Small intestine (tissue), 7 donors: Measurements from ENCODE around the gene GP1BA. TPM values are rescaled to one million over a fixed set of nuclear protein-coding genes. Genes with fewer than 3 reads are reported as not detected.
"Not testable (repeated sequence)": the region's sequence is repeated elsewhere in the genome, so short reads cannot be mapped to it uniquely, and the experiment has no call there.

ENCODE experiments used
- DNase-seq, 2 donors: peaks; one replicate each; pipeline versions ENCODE4 v3.0.0 to v3.0.0-alpha.2; 2013
- FAIRE-seq: peaks from 2 replicates; lab custom pipeline; 2012; peaks lifted over from hg19 to GRCh38; lab: Jason Lieb, UNC
- H3K27ac ChIP-seq, 3 donors: one replicate each; pipeline ENCODE4 v1.5.1; 2013; ENCODE audit warnings: low read length in 2 of 3, mild to moderate bottlenecking in 2 of 3, control low read depth in 1 of 3, inconsistent platforms in 1 of 3, low read depth in 1 of 3, moderate library complexity in 1 of 3
- H3K27me3 ChIP-seq, 3 donors: one replicate each; pipeline ENCODE4 v1.6.1; 2013; ENCODE audit warnings: low read length in 3 of 3, inconsistent platforms in 1 of 3; ENCODE audit not compliant: control insufficient read depth in 3 of 3, insufficient read depth in 3 of 3
- H3K36me3 ChIP-seq, 3 donors: one replicate each; pipeline ENCODE4 v1.6.1; 2013; ENCODE audit warnings: low read length in 3 of 3, inconsistent platforms in 1 of 3, low read depth in 1 of 3, mild to moderate bottlenecking in 1 of 3, moderate library complexity in 1 of 3; ENCODE audit not compliant: control insufficient read depth in 3 of 3, insufficient read depth in 2 of 3
- H3K4me1 ChIP-seq, 3 donors: one replicate each; pipeline ENCODE4 v1.6.1; 2013; ENCODE audit warnings: low read length in 2 of 3, inconsistent platforms in 1 of 3, low read depth in 1 of 3, mild to moderate bottlenecking in 1 of 3, moderate library complexity in 1 of 3; ENCODE audit not compliant: control insufficient read depth in 3 of 3, insufficient read depth in 2 of 3
- H3K4me3 ChIP-seq, 3 donors: one replicate each; pipeline ENCODE4 v1.5.1; 2013; ENCODE audit warnings: low read length in 3 of 3, control low read depth in 1 of 3, inconsistent platforms in 1 of 3, low read depth in 1 of 3, mild to moderate bottlenecking in 1 of 3, moderate library complexity in 1 of 3
- H3K9me3 ChIP-seq, 2 donors: one replicate each; pipeline ENCODE4 v1.6.1; 2013; ENCODE audit warnings: low read depth in 1 of 2, low read length in 1 of 2; ENCODE audit not compliant: control insufficient read depth in 2 of 2, insufficient read depth in 1 of 2
- WGBS, 3 donors: extraction: QIAGEN DNeasy Blood & Tissue Kit; methylation state at CpG; one replicate each; pipeline ENCODE4 v1.1.7; 2013; 5-methylcytosine and 5-hydroxymethylcytosine counted together
- polyA plus RNA-seq, 4 donors: library from polyadenylated mRNA; stranded (reverse) in 3 of 4; unstranded in 1 of 4; fragments of 200-250 nt in 3 of 4; fragments of 120-200 nt in 1 of 4; gene quantifications; one replicate each; pipeline versions ENCODE4 v1.2.1 to v1.2.3, GENCODE V29; 2013
- donor health status: healthy with polysubstance abuse.
- donor health status: control.
- donor health status: control.
- donor health status: Bipolar disorder and iron deficiency.
- donor health status: healthy.

The GP1BA gene
- polyA plus RNA-seq, 4 donors, result 0.06 to 1.4 TPM; not detected in 2

DNA sequence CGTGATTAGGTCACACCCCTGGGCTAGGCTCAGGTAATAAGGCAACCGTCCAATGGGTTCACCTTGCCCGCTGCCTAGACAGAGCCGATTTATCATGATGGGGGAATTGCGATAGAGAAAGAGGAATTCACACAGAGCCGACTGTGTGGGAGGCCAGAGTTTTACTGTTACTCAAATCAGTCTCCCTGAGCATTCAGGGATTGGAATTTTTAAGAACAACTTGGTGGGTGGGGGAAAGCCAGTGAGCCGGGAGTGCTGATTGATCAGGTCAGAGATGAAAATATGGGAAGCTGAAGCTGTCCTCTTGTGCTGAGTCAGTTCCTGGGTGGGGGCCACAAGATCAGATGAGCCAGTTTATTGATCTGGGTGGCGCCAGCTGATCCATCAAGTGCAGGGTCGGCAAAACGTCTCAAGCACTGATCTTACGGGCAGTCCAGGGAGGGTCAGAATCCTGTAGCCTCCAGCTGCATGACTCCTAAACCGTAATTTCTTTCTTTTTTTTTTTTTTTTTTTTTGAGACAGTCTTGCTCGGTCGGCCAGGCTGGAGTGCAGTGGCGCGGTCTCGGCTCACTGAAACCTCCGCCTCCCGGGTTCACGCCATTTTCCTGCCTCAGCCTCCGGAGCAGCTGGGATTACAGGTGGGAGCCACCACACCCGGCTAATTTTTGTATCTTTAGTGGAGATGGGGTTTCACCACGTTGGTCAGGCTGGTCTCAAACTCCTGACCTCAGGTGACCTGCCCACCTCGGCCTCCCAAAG, 5.3 kb upstream of the GP1BA start:
- not testable (repeated sequence) for FAIRE-seq, H3K9me3 ChIP-seq, H3K36me3 ChIP-seq, H3K27me3 ChIP-seq, H3K4me1 ChIP-seq, H3K4me3 ChIP-seq, H3K27ac ChIP-seq, DNase-seq
- WGBS, 3 donors, result 68 to 82% (median 76%) methylated on average over 24 of the region's 24 CpGs

GRCh38 chr17:4928881-4929280, 3.2 kb upstream of the GP1BA start:
- Histone ChIP-seq H3K27me3 (no peaks in the 10 kb centered on the region), H3K9me3 (no peaks in the 10 kb centered on the region), H3K27ac (no peak overlapping the region), H3K4me1 (peaks cover 0 to under 1% (median under 1%) of the 10 kb centered on the region in 3 donors), H3K36me3 (peaks cover 0 to 12% (median 0%) of the 10 kb centered on the region in 3 donors), H3K4me3 (no peak overlapping the region)
- 97% methylated on average over 18 of the region's 18 CpGs for WGBS, 3 donors
- no peak for DNase-seq
- no peak for FAIRE-seq

GRCh38 chr17:4932756-4933155, 679 bp downstream of the GP1BA start:
- WGBS, 3 donors, result 91 to 94% (median 94%) methylated on average over 12 of the region's 12 CpGs
- H3K4me3 ChIP-seq, result no peak overlapping the region
- H3K27ac ChIP-seq, result no peak overlapping the region
- no peak for FAIRE-seq
- no peaks in the 10 kb centered on the region for H3K27me3 ChIP-seq
- DNase-seq, result no peak
- no peaks in the 10 kb centered on the region for H3K9me3 ChIP-seq
- H3K4me1 ChIP-seq, result peaks cover 0 to 7% (median 5%) of the 10 kb centered on the region in 3 donors
- H3K36me3 ChIP-seq, result peaks cover 2 to 40% (median 3%) of the 10 kb centered on the region in 3 donors

GRCh38 chr17:4933646-4934045, 1.6 kb downstream of the GP1BA start:
- H3K27ac ChIP-seq, result no peak overlapping the region
- no peak for DNase-seq

GRCh38 chr17:4934173-4934979, 2.3 kb downstream of the GP1BA start:
- no peaks in the 10 kb centered on the region for H3K27me3 ChIP-seq
- peaks cover 2 to 50% (median 3%) of the 10 kb centered on the region in 3 donors for H3K36me3 ChIP-seq
- no peak for FAIRE-seq
- H3K27ac ChIP-seq, result no peak overlapping the region
- 32 to 48% (median 39%) methylated on average over 14 of the region's 14 CpGs for WGBS, 3 donors
- peak in 1 of 2 donors; percentile 23 for DNase-seq
- H3K9me3 ChIP-seq, result no peaks in the 10 kb centered on the region
- peaks cover 3 to 17% (median 7%) of the 10 kb centered on the region in 3 donors for H3K4me1 ChIP-seq
- no peak overlapping the region for H3K4me3 ChIP-seq

More at GRCh38 chr17:4933646-4934045, 1.6 kb downstream of the GP1BA start:
- 74 to 76% (median 76%) methylated on average over 14 to 16 of the region's 16 CpGs for WGBS, 3 donors
- Histone ChIP-seq H3K9me3 (no peaks in the 10 kb centered on the region), H3K4me1 (peaks cover under 1 to 12% (median 7%) of the 10 kb centered on the region in 3 donors), H3K27me3 (no peaks in the 10 kb centered on the region), H3K36me3 (peaks cover 2 to 48% (median 3%) of the 10 kb centered on the region in 3 donors), H3K4me3 (no peak overlapping the region)
- no peak for FAIRE-seq

DNA sequence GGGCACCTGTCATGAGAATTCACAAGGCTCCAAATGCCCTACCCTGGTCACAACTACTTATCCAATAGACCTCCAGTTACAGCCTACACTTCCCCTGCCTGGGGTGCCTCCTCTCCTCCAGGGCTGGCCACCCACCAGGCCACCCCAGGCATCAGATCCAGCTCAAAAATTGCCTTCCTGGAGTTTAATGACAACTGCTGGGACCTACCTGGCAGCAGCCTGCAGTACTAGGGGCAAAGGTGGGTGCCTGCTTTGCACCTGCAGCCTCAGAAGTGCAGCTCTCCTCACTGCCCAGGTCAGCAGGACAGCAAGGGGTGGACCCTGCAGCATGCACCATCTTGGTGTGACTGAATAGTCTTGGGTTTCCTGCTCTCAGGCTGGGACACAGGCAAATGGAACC, 3.6 kb downstream of the GP1BA start:
- H3K27ac ChIP-seq, result no peak overlapping the region
- H3K27me3 ChIP-seq, result no peaks in the 10 kb centered on the region
- peaks cover 2 to 50% (median 3%) of the 10 kb centered on the region in 3 donors for H3K36me3 ChIP-seq
- DNase-seq (no peak), FAIRE-seq (no peak)
- no peaks in the 10 kb centered on the region for H3K9me3 ChIP-seq
- H3K4me1 ChIP-seq, result peaks cover 3 to 17% (median 7%) of the 10 kb centered on the region in 3 donors
- no peak overlapping the region for H3K4me3 ChIP-seq

DNA sequence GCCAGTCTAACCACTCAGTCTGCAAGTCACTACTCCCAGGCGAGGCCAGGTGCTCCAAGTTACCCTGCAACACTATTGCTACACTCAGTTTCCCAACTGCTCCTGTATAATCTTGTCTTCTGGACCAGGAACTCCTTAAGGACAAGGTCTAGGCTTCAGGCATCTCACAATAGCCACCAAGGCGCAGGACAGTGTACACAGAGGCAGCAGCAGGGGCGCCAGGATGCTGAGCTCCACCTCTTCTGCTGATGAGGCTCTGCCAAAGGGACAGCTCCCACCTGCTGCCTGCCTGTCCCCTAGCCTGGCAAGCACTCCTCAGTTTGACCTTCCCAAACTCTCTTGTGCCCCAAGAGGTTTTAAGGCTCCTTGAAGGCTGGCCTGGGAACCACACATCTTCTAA, 4.4 kb downstream of the GP1BA start:
- H3K9me3 ChIP-seq, result no peaks in the 10 kb centered on the region
- H3K27me3 ChIP-seq, result no peaks in the 10 kb centered on the region
- peaks cover 3 to 20% (median 11%) of the 10 kb centered on the region in 3 donors for H3K4me1 ChIP-seq
- DNase-seq (no peak), FAIRE-seq (no peak)
- H3K4me3 ChIP-seq, result no peak overlapping the region
- 87 to 89% (median 87%) methylated on average over 3 of the region's 3 CpGs for WGBS, 3 donors
- no peak overlapping the region for H3K27ac ChIP-seq
- peaks cover 2 to 48% (median 3%) of the 10 kb centered on the region in 3 donors for H3K36me3 ChIP-seq

DNA sequence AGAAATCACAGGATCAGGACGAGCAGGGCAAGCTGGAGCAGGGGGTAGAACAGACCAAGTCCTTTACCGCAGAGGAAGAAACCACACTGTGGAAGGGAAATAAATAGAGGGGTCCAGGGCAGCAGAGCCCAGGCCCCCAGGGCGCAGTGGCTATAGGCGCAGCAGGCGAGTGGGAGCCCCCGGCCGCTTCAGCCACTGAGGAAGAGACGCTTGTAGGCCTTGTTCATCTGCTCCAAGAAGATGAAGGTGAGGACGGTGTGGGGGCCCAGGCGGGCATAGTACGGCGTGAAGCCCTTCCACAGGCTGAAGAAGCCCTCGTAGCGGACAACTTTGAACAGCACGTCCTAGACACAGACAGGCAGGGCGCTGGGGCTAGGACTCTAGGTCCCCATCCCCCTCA, 5.5 kb downstream of the GP1BA start:
- WGBS, 3 donors, result 93 to 95% (median 95%) methylated on average over 15 to 16 of the region's 16 CpGs
- FAIRE-seq (no peak), DNase-seq (no peak)
- Histone ChIP-seq H3K9me3 (no peaks in the 10 kb centered on the region), H3K4me3 (no peak overlapping the region), H3K27ac (no peak overlapping the region), H3K4me1 (peaks cover 3 to 27% (median 12%) of the 10 kb centered on the region in 3 donors), H3K36me3 (peaks cover 2 to 53% (median 6%) of the 10 kb centered on the region in 3 donors), H3K27me3 (no peaks in the 10 kb centered on the region)
